Fibroblast of villous mesenchyme (primary cell): Measurements from ENCODE around the gene KBTBD4. TPM values are rescaled to one million over a fixed set of nuclear protein-coding genes. Genes with fewer than 3 reads are reported as not detected.
A peak's percentile ranks its signal among the peaks of the same experiment; 100 is the strongest.
"Not testable (repeated sequence)": the region's sequence is repeated elsewhere in the genome, so short reads cannot be mapped to it uniquely, and the experiment has no call there.

Source experiments
- DNase-seq: peaks from one replicate; pipeline ENCODE4 v3.0.0-alpha.2; 2010; ENCODE audit warnings: low read depth
- H3K4me3 ChIP-seq: 2 replicates; pipeline ENCODE4 v1.5.1; 2011; ENCODE audit warnings: low read depth, mild to moderate bottlenecking, low read length
- total RNA-seq: library from RNA; depleted of rRNA; stranded (reverse); fragments of >200 nt; gene quantifications from 2 replicates; pipeline ENCODE4 v1.2.3, GENCODE V29; 2012
- TF ChIP-seq, protein P1 (sequence below): IDR thresholded peaks from 2 replicates; pipeline ENCODE4 v1.5.1; 2012; ENCODE audit warnings: low read depth, mild to moderate bottlenecking, low read length; ENCODE audit not compliant: insufficient read depth

Gene KBTBD4
- total RNA-seq, 1 donor: 24.2 TPM

DNA sequence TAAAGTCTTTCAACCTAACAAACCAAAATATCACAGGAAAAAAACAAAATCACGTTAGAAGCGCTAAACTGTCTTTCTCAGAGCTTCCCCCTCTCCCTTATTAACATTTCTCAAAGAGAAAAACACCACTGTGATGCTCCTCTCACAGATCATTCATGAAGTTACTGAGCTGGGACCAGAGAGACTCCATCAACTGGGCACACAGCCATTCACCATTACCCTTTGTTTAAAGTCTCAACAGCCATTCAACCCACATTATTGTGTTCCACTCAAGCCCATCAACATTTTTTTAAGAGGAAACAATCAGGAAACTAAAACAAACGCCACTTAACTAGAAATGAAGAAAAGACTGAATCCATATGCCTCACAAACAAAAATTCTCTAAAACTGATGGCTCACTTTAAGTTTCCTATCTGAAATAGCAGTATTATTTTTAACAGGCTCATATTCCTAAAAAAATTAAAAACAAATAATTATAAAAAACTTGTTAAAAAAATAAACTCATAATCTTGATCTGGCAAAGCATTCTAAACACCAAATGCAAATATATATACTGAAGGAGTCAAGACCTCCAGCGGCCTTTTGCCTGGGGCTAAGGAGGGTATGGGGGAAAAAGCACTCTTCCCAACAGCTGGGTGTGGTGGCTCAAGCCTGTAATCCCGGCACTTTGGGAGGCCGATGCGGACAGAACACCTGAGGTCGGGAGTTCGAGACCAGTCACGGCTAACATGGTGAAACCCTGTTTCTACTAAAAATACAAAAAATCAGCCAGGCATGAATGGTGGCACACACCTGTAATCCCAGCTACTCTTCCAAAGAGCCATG lies 39.8 kb downstream of the KBTBD4 start:
- peak; percentile 37 for DNase-seq
- TF ChIP-seq, protein P1, sequence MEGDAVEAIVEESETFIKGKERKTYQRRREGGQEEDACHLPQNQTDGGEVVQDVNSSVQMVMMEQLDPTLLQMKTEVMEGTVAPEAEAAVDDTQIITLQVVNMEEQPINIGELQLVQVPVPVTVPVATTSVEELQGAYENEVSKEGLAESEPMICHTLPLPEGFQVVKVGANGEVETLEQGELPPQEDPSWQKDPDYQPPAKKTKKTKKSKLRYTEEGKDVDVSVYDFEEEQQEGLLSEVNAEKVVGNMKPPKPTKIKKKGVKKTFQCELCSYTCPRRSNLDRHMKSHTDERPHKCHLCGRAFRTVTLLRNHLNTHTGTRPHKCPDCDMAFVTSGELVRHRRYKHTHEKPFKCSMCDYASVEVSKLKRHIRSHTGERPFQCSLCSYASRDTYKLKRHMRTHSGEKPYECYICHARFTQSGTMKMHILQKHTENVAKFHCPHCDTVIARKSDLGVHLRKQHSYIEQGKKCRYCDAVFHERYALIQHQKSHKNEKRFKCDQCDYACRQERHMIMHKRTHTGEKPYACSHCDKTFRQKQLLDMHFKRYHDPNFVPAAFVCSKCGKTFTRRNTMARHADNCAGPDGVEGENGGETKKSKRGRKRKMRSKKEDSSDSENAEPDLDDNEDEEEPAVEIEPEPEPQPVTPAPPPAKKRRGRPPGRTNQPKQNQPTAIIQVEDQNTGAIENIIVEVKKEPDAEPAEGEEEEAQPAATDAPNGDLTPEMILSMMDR: no peak

DNA sequence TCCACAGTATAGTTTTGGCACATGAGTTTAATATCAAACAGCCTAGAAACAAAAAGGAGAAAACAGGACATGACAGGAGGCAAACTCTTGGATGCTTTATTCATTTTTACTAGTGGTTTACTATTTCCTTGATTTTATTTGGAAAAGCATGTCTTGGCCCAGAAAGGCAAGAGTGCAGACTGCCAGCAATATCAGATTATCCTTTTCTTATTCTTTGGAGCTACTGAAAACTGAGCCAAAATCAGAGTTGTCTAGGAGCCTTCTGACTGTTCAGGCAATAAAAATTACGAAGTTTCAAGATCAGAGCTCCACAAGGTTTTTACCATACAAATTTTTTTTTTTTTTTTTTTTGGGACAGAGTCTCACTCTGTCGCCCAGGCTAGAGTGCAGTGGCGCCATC lies 41.9 kb downstream of the KBTBD4 start:
- no peak overlapping the region for H3K4me3 ChIP-seq
- no peak for DNase-seq
- TF ChIP-seq, protein P1: no peak

More for the DNA sequence above, 39.8 kb downstream of the KBTBD4 start:
- H3K4me3 ChIP-seq: no peak overlapping the region

DNA sequence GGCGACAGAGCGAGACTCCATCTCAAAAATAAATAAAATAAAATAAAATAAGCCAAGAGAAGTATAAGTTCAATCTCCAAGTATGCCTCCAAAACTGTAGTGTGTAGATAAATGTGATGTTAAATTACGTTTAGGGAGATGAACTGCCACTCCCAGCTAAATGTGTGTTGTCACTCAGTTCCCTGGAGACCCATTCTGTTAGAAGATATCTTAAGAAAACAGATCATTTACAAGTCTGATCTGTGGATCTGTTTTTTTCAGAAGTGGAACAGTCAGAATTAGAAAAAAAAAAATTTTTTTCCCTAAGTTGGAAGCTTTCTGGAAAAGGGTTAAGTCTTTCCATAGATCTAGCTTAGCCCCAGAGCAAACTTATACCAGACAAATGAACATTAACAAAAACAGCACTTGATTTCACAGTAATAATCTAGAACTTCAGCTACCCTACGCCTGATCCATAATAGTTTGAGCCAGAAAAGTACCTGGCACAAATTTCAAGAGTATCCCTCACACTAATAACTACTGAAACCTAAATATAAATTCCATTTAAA lies 44.0 kb downstream of the KBTBD4 start:
- no peak overlapping the region for H3K4me3 ChIP-seq
- TF ChIP-seq, protein P1: no peak

DNA sequence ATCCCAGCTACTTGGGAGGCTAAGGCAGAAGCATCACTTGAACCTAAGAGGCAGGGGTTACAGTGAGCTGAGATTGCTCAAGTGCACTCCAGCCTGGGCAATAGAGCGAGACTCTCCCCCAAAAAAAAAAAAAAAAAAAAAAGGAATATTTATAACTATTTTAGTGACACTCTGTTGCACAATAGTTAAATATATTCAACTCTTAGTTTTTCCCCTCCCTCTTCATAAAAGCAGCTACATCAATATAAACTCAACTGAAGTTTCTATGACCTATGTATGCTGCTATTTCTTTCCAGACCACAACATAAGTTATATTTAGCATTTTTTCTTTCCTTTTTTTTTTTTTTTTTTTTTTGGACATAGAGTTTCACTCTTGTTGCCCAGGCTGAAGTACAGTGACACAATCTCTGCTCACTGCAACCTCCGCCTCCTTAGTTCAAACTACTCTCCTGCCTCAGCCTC lies 45.0 kb downstream of the KBTBD4 start:
- H3K4me3 ChIP-seq: no peak overlapping the region
- TF ChIP-seq, protein P1: no peak
- DNase-seq: peak; percentile 78

More for the DNA sequence above, 44.0 kb downstream of the KBTBD4 start:
- DNase-seq: no peak

DNA sequence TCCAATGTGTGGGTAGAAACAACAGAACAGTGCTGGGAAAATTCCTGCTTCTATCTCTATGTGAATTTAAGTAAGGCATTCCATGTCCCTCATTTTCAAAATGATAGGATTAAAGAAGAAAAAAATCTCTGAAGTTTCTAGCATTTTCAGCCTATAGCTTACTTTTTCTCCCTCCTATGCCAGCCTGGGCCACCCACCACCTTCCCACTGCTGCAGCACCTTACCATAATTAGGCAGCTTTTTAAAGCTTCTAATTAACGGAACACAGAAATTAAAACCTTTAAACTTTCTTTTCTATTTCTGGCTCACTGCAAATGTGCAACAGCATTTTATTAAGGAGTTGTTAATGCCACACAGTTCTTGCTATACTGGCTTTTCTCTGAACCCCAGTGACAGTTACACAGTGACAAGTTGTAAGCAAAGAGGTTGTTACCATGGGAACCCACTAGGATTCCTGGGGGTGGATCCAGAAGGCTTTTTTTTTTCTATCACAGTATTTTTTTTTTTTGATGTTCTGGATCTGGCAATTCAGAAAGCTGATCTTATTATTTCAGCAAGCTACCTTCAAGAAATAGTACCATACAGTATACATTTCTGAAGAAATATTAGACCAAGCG lies 46.1 kb downstream of the KBTBD4 start:
- DNase-seq: no peak
- no peak overlapping the region for H3K4me3 ChIP-seq
- TF ChIP-seq, protein P1: no peak

DNA sequence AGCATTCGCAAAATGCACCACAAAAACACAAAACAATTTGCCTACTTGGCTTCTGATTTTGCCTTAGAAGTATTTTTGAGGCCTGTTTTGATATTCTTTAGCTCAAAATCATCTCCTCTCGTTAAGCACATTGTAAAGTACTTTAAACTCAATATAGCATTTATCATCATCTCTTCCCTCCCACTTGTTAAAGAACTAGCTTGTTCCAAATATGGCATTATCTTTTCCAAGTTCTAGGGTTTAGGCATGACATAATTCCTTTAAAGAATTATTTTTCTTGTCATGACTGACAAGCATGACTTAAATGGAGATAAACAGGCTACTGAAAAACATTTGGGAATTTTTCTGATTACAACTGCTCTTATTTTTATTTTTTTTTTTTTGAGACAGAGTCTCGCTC lies 47.1 kb downstream of the KBTBD4 start:
- TF ChIP-seq, protein P1: no peak
- no peak overlapping the region for H3K4me3 ChIP-seq
- no peak for DNase-seq

DNA sequence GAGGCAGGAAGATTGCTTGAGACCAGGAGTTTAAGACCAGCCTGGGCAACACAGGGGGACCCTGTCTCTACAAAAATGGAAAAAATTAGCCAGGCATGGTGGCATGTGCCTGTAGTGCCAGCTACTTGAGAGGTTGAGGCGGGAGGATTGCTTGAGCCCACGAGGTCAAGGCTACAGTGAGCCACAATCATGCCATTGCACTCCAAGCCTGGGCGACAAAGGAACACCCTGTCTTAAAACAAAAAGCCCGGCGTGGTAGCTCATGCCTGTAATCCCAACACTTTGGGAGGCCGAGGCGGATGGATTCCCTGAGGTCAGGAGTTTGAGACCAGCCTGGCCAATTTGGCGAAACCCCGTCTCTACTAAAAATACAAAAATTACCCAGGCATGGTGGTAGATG lies 48.0 kb downstream of the KBTBD4 start:
- H3K4me3 ChIP-seq, DNase-seq: not testable (repeated sequence)
